ENCODE measurements around the gene GMPPB.

The GMPPB gene

GRCh38 chr3:49709852-49710251 lies 13.9 kb downstream of the GMPPB start:
- no peaks in the 10 kb centered on the region for H3K27me3 ChIP-seq (ENCODE audit: control insufficient read depth, insufficient read depth, low read length)
- peaks cover 8% of the 10 kb centered on the region for H3K36me3 ChIP-seq (ENCODE audit: control insufficient read depth, low read depth, low read length)
- H3K9me3 ChIP-seq (ENCODE audit: control insufficient read depth, low read depth, low read length), result no peaks in the 10 kb centered on the region
- H3K4me3 ChIP-seq (ENCODE audit: low read length), result no peak overlapping the region
- H3K4me1 ChIP-seq (ENCODE audit: control insufficient read depth, low read depth, low read length), result no peaks in the 10 kb centered on the region
- H3K27ac ChIP-seq (ENCODE audit: low read length), result no peak overlapping the region
- H3K9ac ChIP-seq (ENCODE audit: low read length), result no peak overlapping the region

- H3K9me3 ChIP-seq (ENCODE audit: control insufficient read depth, low read depth, low read length), result no peaks in the 10 kb centered on the region
- H3K27ac ChIP-seq (ENCODE audit: low read length), result no peak overlapping the region
- H3K4me1 ChIP-seq (ENCODE audit: control insufficient read depth, low read depth, low read length), result no peaks in the 10 kb centered on the region
- peaks cover 8% of the 10 kb centered on the region for H3K36me3 ChIP-seq (ENCODE audit: control insufficient read depth, low read depth, low read length)
- H3K27me3 ChIP-seq (ENCODE audit: control insufficient read depth, insufficient read depth, low read length), result no peaks in the 10 kb centered on the region
- H3K9ac ChIP-seq (ENCODE audit: low read length), result no peak overlapping the region
- no peak overlapping the region for H3K4me3 ChIP-seq (ENCODE audit: low read length)
These were observed 16.7 kb downstream of the GMPPB start for GRCh38 chr3:49707113-49707480.

- no peak overlapping the region for H3K27ac ChIP-seq (ENCODE audit: low read length)
- peaks cover 8% of the 10 kb centered on the region for H3K36me3 ChIP-seq (ENCODE audit: control insufficient read depth, low read depth, low read length)
- no peaks in the 10 kb centered on the region for H3K27me3 ChIP-seq (ENCODE audit: control insufficient read depth, insufficient read depth, low read length)
These were observed 17.2 kb downstream of the GMPPB start for GRCh38 chr3:49706456-49707112.

DNA sequence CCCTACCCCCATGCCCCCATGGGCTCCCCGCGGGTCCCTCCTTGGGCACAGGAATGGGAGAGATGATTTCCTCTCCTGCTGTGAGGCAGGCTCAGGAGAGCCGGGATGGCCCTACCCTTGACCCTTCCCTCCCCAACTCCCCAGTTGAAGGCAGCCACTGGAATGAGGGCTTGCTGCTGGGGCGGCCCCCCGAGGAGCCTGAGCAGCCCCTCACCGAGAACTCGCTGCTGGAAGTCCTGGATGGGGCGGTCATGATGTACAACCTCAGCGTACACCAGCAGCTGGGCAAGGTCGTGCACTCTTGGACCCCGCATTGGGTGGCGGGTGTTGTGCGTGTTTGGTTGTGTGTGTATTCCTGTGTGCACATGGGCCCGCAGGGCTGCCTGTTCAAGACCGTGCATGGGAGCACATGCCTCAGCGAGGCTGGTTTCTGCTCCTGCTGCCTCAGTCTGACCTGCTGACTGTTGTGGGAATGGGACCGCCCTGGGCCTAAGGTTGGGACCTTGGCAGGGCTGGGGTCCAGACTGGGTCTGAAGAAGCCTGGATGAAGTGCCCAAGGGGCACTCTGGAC lies 18.3 kb downstream of the GMPPB start:
- no peak overlapping the region for H3K4me3 ChIP-seq (ENCODE audit: low read length)
- no peaks in the 10 kb centered on the region for H3K27me3 ChIP-seq (ENCODE audit: control insufficient read depth, insufficient read depth, low read length)
- H3K27ac ChIP-seq (ENCODE audit: low read length), result no peak overlapping the region
- no peaks in the 10 kb centered on the region for H3K4me1 ChIP-seq (ENCODE audit: control insufficient read depth, low read depth, low read length)
- no peak overlapping the region for H3K9ac ChIP-seq (ENCODE audit: low read length)
- peaks cover 8% of the 10 kb centered on the region for H3K36me3 ChIP-seq (ENCODE audit: control insufficient read depth, low read depth, low read length)
- H3K9me3 ChIP-seq (ENCODE audit: control insufficient read depth, low read depth, low read length), result no peaks in the 10 kb centered on the region

More at GRCh38 chr3:49706456-49707112, 17.2 kb downstream of the GMPPB start:
- H3K4me3 ChIP-seq (ENCODE audit: low read length), result no peak overlapping the region
- H3K9me3 ChIP-seq (ENCODE audit: control insufficient read depth, low read depth, low read length), result no peaks in the 10 kb centered on the region
- H3K9ac ChIP-seq (ENCODE audit: low read length), result no peak overlapping the region
- H3K4me1 ChIP-seq (ENCODE audit: control insufficient read depth, low read depth, low read length), result no peaks in the 10 kb centered on the region

GRCh38 chr3:49704629-49705028 lies 19.1 kb downstream of the GMPPB start:
- H3K9ac ChIP-seq (ENCODE audit: low read length), result no peak overlapping the region
- peaks cover 8% of the 10 kb centered on the region for H3K36me3 ChIP-seq (ENCODE audit: control insufficient read depth, low read depth, low read length)
- H3K9me3 ChIP-seq (ENCODE audit: control insufficient read depth, low read depth, low read length), result no peaks in the 10 kb centered on the region
- no peaks in the 10 kb centered on the region for H3K27me3 ChIP-seq (ENCODE audit: control insufficient read depth, insufficient read depth, low read length)
- no peak overlapping the region for H3K4me3 ChIP-seq (ENCODE audit: low read length)
- H3K4me1 ChIP-seq (ENCODE audit: control insufficient read depth, low read depth, low read length), result no peaks in the 10 kb centered on the region
- no peak overlapping the region for H3K27ac ChIP-seq (ENCODE audit: low read length)

GRCh38 chr3:49703956-49704355 lies 19.8 kb downstream of the GMPPB start:
- Histone ChIP-seq H3K9ac (ENCODE audit: low read length) (no peak overlapping the region), H3K27ac (ENCODE audit: low read length) (no peak overlapping the region), H3K4me3 (ENCODE audit: low read length) (no peak overlapping the region), H3K9me3 (ENCODE audit: control insufficient read depth, low read depth, low read length) (no peaks in the 10 kb centered on the region), H3K4me1 (ENCODE audit: control insufficient read depth, low read depth, low read length) (no peaks in the 10 kb centered on the region), H3K36me3 (ENCODE audit: control insufficient read depth, low read depth, low read length) (peaks cover 8% of the 10 kb centered on the region), H3K27me3 (ENCODE audit: control insufficient read depth, insufficient read depth, low read length) (no peaks in the 10 kb centered on the region)

GRCh38 chr3:49703443-49703927 lies 20.3 kb downstream of the GMPPB start:
- H3K27me3 ChIP-seq (ENCODE audit: control insufficient read depth, insufficient read depth, low read length), result no peaks in the 10 kb centered on the region
- H3K36me3 ChIP-seq (ENCODE audit: control insufficient read depth, low read depth, low read length), result peaks cover 8% of the 10 kb centered on the region
- no peak overlapping the region for H3K9ac ChIP-seq (ENCODE audit: low read length)
- H3K4me1 ChIP-seq (ENCODE audit: control insufficient read depth, low read depth, low read length), result no peaks in the 10 kb centered on the region
- H3K27ac ChIP-seq (ENCODE audit: low read length), result no peak overlapping the region
- no peaks in the 10 kb centered on the region for H3K9me3 ChIP-seq (ENCODE audit: control insufficient read depth, low read depth, low read length)
- H3K4me3 ChIP-seq (ENCODE audit: low read length), result no peak overlapping the region

GRCh38 chr3:49702672-49703071 lies 21.1 kb downstream of the GMPPB start:
- peaks cover 8% of the 10 kb centered on the region for H3K36me3 ChIP-seq (ENCODE audit: control insufficient read depth, low read depth, low read length)
- H3K27ac ChIP-seq (ENCODE audit: low read length), result no peak overlapping the region
- H3K9ac ChIP-seq (ENCODE audit: low read length), result no peak overlapping the region
- no peaks in the 10 kb centered on the region for H3K27me3 ChIP-seq (ENCODE audit: control insufficient read depth, insufficient read depth, low read length)
- H3K4me3 ChIP-seq (ENCODE audit: low read length), result no peak overlapping the region
- H3K9me3 ChIP-seq (ENCODE audit: control insufficient read depth, low read depth, low read length), result no peaks in the 10 kb centered on the region
- no peaks in the 10 kb centered on the region for H3K4me1 ChIP-seq (ENCODE audit: control insufficient read depth, low read depth, low read length)

GRCh38 chr3:49701388-49702077 lies 22.2 kb downstream of the GMPPB start:
- H3K9me3 ChIP-seq (ENCODE audit: control insufficient read depth, low read depth, low read length), result no peaks in the 10 kb centered on the region
- no peaks in the 10 kb centered on the region for H3K4me1 ChIP-seq (ENCODE audit: control insufficient read depth, low read depth, low read length)
- no peak overlapping the region for H3K9ac ChIP-seq (ENCODE audit: low read length)
- no peak overlapping the region for H3K4me3 ChIP-seq (ENCODE audit: low read length)
- H3K27me3 ChIP-seq (ENCODE audit: control insufficient read depth, insufficient read depth, low read length), result no peaks in the 10 kb centered on the region
- H3K36me3 ChIP-seq (ENCODE audit: control insufficient read depth, low read depth, low read length), result peaks cover 8% of the 10 kb centered on the region
- no peak overlapping the region for H3K27ac ChIP-seq (ENCODE audit: low read length)

DNA sequence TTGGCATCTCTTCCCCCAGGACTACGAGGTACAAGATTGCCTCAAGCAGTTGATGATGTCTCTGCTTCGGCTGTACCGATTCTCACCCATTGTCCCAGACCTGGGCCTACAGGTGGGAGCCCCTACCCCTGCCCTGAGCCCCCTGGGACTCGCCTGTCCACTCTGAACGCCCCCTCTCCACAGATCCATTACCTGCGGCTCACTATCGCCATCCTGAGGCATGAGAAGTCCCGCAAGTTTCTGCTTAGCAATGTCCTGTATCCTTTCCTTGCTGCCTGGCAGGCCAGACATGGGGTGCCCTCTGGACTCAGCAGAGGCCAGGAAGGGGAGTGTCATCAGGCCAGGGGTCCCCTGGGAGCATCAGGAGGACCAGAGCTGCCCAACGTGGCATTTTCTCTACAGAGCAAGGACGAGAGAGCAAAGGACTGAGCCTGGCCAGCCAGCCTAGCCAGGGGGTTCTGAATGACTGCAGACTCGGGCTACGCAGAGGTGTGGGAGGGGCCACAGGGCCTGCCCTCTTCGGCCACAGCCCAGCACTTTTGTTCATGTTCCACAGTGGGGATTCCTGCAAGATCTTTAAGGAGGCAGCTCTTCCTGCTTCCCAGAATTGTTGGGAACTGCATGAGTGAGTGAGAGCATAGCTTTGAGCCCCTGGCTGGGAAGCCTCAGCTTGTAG lies 23.2 kb downstream of the GMPPB start:
- Histone ChIP-seq H3K4me1 (ENCODE audit: control insufficient read depth, low read depth, low read length) (no peaks in the 10 kb centered on the region), H3K4me3 (ENCODE audit: low read length) (no peak overlapping the region), H3K9me3 (ENCODE audit: control insufficient read depth, low read depth, low read length) (no peaks in the 10 kb centered on the region), H3K27ac (ENCODE audit: low read length) (no peak overlapping the region), H3K27me3 (ENCODE audit: control insufficient read depth, insufficient read depth, low read length) (no peaks in the 10 kb centered on the region), H3K36me3 (ENCODE audit: control insufficient read depth, low read depth, low read length) (peaks cover 5% of the 10 kb centered on the region), H3K9ac (ENCODE audit: low read length) (no peak overlapping the region)

- Histone ChIP-seq H3K27ac (ENCODE audit: low read length) (no peak overlapping the region), H3K4me3 (ENCODE audit: low read length) (no peak overlapping the region), H3K9me3 (ENCODE audit: control insufficient read depth, low read depth, low read length) (no peaks in the 10 kb centered on the region), H3K36me3 (ENCODE audit: control insufficient read depth, low read depth, low read length) (no peaks in the 10 kb centered on the region), H3K4me1 (ENCODE audit: control insufficient read depth, low read depth, low read length) (no peaks in the 10 kb centered on the region), H3K27me3 (ENCODE audit: control insufficient read depth, insufficient read depth, low read length) (no peaks in the 10 kb centered on the region), H3K9ac (ENCODE audit: low read length) (no peak overlapping the region)
These were observed 23.7 kb downstream of the GMPPB start for GRCh38 chr3:49700014-49700413.
